GM21717 (cell line): Measurements from ENCODE around the gene LAMA2.

Experiments
- ATAC-seq: cut with Tn5 transposase; IDR thresholded peaks from one replicate; pipeline ENCODE4 v1.9.1; 2021; ENCODE audit warnings: mild to moderate bottlenecking, moderate library complexity; ENCODE audit not compliant: unreplicated experiment

LAMA2 gene

GRCh38 chr6:129475477-129476247, 592.7 kb downstream of the LAMA2 start:
- no peak for ATAC-seq

GRCh38 chr6:129476248-129476564, 593.3 kb downstream of the LAMA2 start:
- no peak for ATAC-seq

GRCh38 chr6:129476810-129477209, 593.9 kb downstream of the LAMA2 start:
- no peak for ATAC-seq

GRCh38 chr6:129478379-129478778, 595.4 kb downstream of the LAMA2 start:
- no peak for ATAC-seq

GRCh38 chr6:129481706-129482105, 598.8 kb downstream of the LAMA2 start:
- ATAC-seq = no peak

- no peak for ATAC-seq
Measured at GRCh38 chr6:129485746-129486145, 602.8 kb downstream of the LAMA2 start.

- ATAC-seq = no peak
Measured at GRCh38 chr6:129486327-129486726, 603.4 kb downstream of the LAMA2 start.

- no peak for ATAC-seq
Measured at GRCh38 chr6:129488313-129488712, 605.4 kb downstream of the LAMA2 start.

GRCh38 chr6:129489215-129489765, 606.4 kb downstream of the LAMA2 start:
- ATAC-seq = no peak

- ATAC-seq = peak; percentile 93
Measured at GRCh38 chr6:129490521-129491255, 607.8 kb downstream of the LAMA2 start.

GRCh38 chr6:129491436-129491835, 608.5 kb downstream of the LAMA2 start:
- no peak for ATAC-seq

- no peak for ATAC-seq
Measured at GRCh38 chr6:129492260-129492659, 609.3 kb downstream of the LAMA2 start.

- ATAC-seq = no peak
Measured at GRCh38 chr6:129493354-129493902, 610.5 kb downstream of the LAMA2 start.

GRCh38 chr6:129494099-129494498, 611.2 kb downstream of the LAMA2 start:
- no peak for ATAC-seq

- no peak for ATAC-seq
Measured at GRCh38 chr6:129494586-129494985, 611.6 kb downstream of the LAMA2 start.

GRCh38 chr6:129495652-129496051, 612.7 kb downstream of the LAMA2 start:
- no peak for ATAC-seq

- no peak for ATAC-seq
Measured at GRCh38 chr6:129497481-129498441, 614.8 kb downstream of the LAMA2 start.

GRCh38 chr6:129498541-129498940, 615.6 kb downstream of the LAMA2 start:
- no peak for ATAC-seq

- peak; percentile 72 for ATAC-seq
Measured at GRCh38 chr6:129498950-129499842, 616.3 kb downstream of the LAMA2 start.

GRCh38 chr6:129499843-129500219, 616.9 kb downstream of the LAMA2 start:
- no peak for ATAC-seq
